Endothelial cell of umbilical vein (primary cell): ENCODE data around the gene PTGFRN. TPM values are rescaled to one million over a fixed set of nuclear protein-coding genes. Genes with fewer than 3 reads are reported as not detected.

Experiments used
- BruUV-seq: library from RNA; stranded (reverse); fragments of 400-500 nt; replicated peaks from 2 replicates; lab custom pipeline; 2021; lab: Mats Ljungman, UMichigan
- CTCF ChIA-PET: fragments of 300-600, 350-600 bp; sonication (Branson Sonifier 250); formaldehyde crosslinking; loops from one replicate; lab custom pipeline; 2021; ENCODE audit warnings: antibody characterized with exemption, inconsistent platforms; lab: Charles Lee
- POLR2A ChIA-PET: fragments of 300-600, 350-600 bp; sonication (Branson Sonifier 250); formaldehyde crosslinking; loops from one replicate; lab custom pipeline; 2021; ENCODE audit warnings: antibody characterized with exemption, inconsistent platforms; lab: Charles Lee
- DNase-seq: peaks from one replicate; pipeline ENCODE4 v3.0.0-alpha.2; 2011; ENCODE audit warnings: low read depth, low spot score
- FAIRE-seq: peaks from 2 replicates; lab custom pipeline; 2011; peaks lifted over from hg19 to GRCh38; lab: Jason Lieb, UNC
- H2AFZ ChIP-seq: 2 replicates; pipeline ENCODE4 v1.6.0; 2012; ENCODE audit warnings: low read depth, low read length, control low read depth, inconsistent platforms
- H3K27ac ChIP-seq: 2 replicates; pipeline ENCODE4 v1.5.1; 2011; ENCODE audit warnings: low read depth, mild to moderate bottlenecking, control low read depth, low read length, moderate library complexity; ENCODE audit not compliant: insufficient read depth
- H3K27me3 ChIP-seq, 2 experiments: 2 replicates each; pipeline versions ENCODE4 v1.6.0 to v1.6.1; 2011; ENCODE audit warnings: low read length in 2 of 2, mixed read lengths in 1 of 2; ENCODE audit not compliant: control insufficient read depth in 2 of 2, insufficient read depth in 2 of 2
- H3K36me3 ChIP-seq, 2 experiments: 2 replicates in 1 of 2; 3 replicates in 1 of 2; pipeline ENCODE4 v1.5.1; 2011; ENCODE audit warnings: low read length in 2 of 2, mild to moderate bottlenecking in 1 of 2, moderate library complexity in 1 of 2; ENCODE audit not compliant: control insufficient read depth in 2 of 2, insufficient read depth in 2 of 2; ENCODE audit errors: extremely low read depth in 1 of 2
- H3K4me1 ChIP-seq: 3 replicates; pipeline ENCODE4 v1.5.1; 2011; ENCODE audit warnings: mild to moderate bottlenecking, low read length; ENCODE audit not compliant: control insufficient read depth, insufficient read depth; ENCODE audit errors: extremely low read depth
- H3K4me2 ChIP-seq: 2 replicates; pipeline ENCODE4 v1.6.1; 2011; ENCODE audit warnings: low read length, control low read depth, mixed read lengths; ENCODE audit not compliant: insufficient read depth
- H3K4me3 ChIP-seq, 3 experiments: fragments of 200-600 bp in 1 of 3; sonication (generic), shearing (Covaris generic) in 1 of 3; replicated peaks in 1 of 3; 2 replicates each; pipeline ENCODE4 v1.5.1; 2011 to 2016; ENCODE audit warnings: control low read depth in 3 of 3, low read length in 3 of 3, mild to moderate bottlenecking in 2 of 3, inconsistent platforms in 1 of 3, low read depth in 1 of 3, moderate library complexity in 1 of 3; ENCODE audit not compliant: insufficient read depth in 1 of 3
- H3K79me2 ChIP-seq: 2 replicates; pipeline ENCODE4 v1.6.0; 2012; ENCODE audit warnings: low read length, inconsistent platforms; ENCODE audit not compliant: control insufficient read depth, insufficient read depth
- H3K9ac ChIP-seq: replicated peaks from 2 replicates; pipeline ENCODE3; 2011; ENCODE audit warnings: low read length, control low read depth; ENCODE audit not compliant: insufficient read depth; ENCODE audit errors: extremely low read depth
- H3K9me1 ChIP-seq: replicated peaks from 3 replicates; pipeline ENCODE4 v1.6.0; 2011; ENCODE audit warnings: mild to moderate bottlenecking, low read length; ENCODE audit not compliant: control insufficient read depth, insufficient read depth; ENCODE audit errors: extremely low read depth
- H3K9me3 ChIP-seq: replicated peaks from 2 replicates; pipeline ENCODE4 v1.5.1; 2012; ENCODE audit warnings: low read length, inconsistent platforms; ENCODE audit not compliant: control insufficient read depth, insufficient read depth
- H4K20me1 ChIP-seq: replicated peaks from 2 replicates; pipeline ENCODE3; 2011; ENCODE audit warnings: mild to moderate bottlenecking, low read length; ENCODE audit not compliant: control insufficient read depth, insufficient read depth; ENCODE audit errors: extremely low read depth
- CTCF ChIP-seq, 2 donors: IDR thresholded peaks; 1 replicate in 1 of 2; 2 replicates in 1 of 2; pipeline ENCODE4 v1.5.1; 2011; ENCODE audit warnings: low read length in 2 of 2, mild to moderate bottlenecking in 2 of 2, moderate library complexity in 2 of 2, control low read depth in 1 of 2, inconsistent platforms in 1 of 2, low read depth in 1 of 2; ENCODE audit not compliant: insufficient read depth in 1 of 2; ENCODE audit errors: extremely low read depth in 1 of 2
- EZH2 ChIP-seq: IDR thresholded peaks from 2 replicates; pipeline ENCODE4 v1.6.1; 2012; ENCODE audit warnings: borderline replicate concordance, low read depth, mild to moderate bottlenecking, moderate library complexity, low read length, inconsistent platforms; ENCODE audit not compliant: severe bottlenecking
- FOS ChIP-seq: IDR thresholded peaks from 2 replicates; pipeline ENCODE4 v1.6.1; 2011; ENCODE audit warnings: mild to moderate bottlenecking, low read length, moderate library complexity, borderline replicate concordance; ENCODE audit not compliant: insufficient read depth
- GATA2 ChIP-seq: IDR thresholded peaks from 2 replicates; pipeline ENCODE4 v1.7.0; 2011; ENCODE audit warnings: low read depth, mild to moderate bottlenecking, moderate library complexity, mixed read lengths, low read length; ENCODE audit not compliant: insufficient read length, insufficient read depth
- JUN ChIP-seq: IDR thresholded peaks from 2 replicates; pipeline ENCODE4 v1.6.1; 2011; ENCODE audit warnings: borderline replicate concordance, low read depth; ENCODE audit not compliant: insufficient read length, insufficient read depth
- MYC ChIP-seq: IDR thresholded peaks from one replicate; pipeline ENCODE4 v1.6.1; 2011; ENCODE audit warnings: mild to moderate bottlenecking, low read depth, low read length
- POLR2A ChIP-seq: IDR thresholded peaks from 2 replicates; pipeline ENCODE4 v1.6.1; 2012; ENCODE audit warnings: low read depth, mild to moderate bottlenecking, control low read depth, low read length
- POLR2AphosphoS5 ChIP-seq: IDR thresholded peaks from 2 replicates; pipeline ENCODE4 v1.6.1; 2012; ENCODE audit warnings: low read depth, mild to moderate bottlenecking, control low read depth, low read length, moderate library complexity; ENCODE audit not compliant: insufficient read depth
- dilution Hi-C: fragments of 300-500 bp; cut with MboI; formaldehyde crosslinking; loops from one replicate; pipeline ENCODE4 v1.15.0; 2019; ENCODE audit warnings: low sequenced_read_pairs; ENCODE audit not compliant: extremely low pct_ligation_motif_present
- intact Hi-C: fragments of 100-400 bp; cut with micrococcal nuclease; formaldehyde crosslinking; loops from one replicate; pipeline ENCODE4 v1.10.0; 2022
- polyA plus RNA-seq, 4 experiments: library from polyadenylated mRNA; depleted of rRNA in 3 of 4; stranded (reverse) in 3 of 4; unstranded in 1 of 4; fragments of >200 nt; gene quantifications; 2 replicates each; pipeline versions ENCODE4 v1.2.1 to v1.2.3, GENCODE V29; 2011 to 2012; ENCODE audit warnings: missing spikeins in 1 of 4
- total RNA-seq: library from RNA; stranded (reverse); gene quantifications from 2 replicates; pipeline ENCODE4 v1.2.3, GENCODE V29; 2021
- TF ChIP-seq, protein P1 (sequence below): IDR thresholded peaks from 2 replicates; pipeline ENCODE4 v1.6.1; 2011; ENCODE audit not compliant: insufficient read depth, insufficient read length

Gene PTGFRN
- total and polyA plus RNA-seq, 2 donors (not counting 3 experiments of a cell fraction or from before 2014, with no cell fraction given): 39.6 to 60.7 TPM

DNA sequence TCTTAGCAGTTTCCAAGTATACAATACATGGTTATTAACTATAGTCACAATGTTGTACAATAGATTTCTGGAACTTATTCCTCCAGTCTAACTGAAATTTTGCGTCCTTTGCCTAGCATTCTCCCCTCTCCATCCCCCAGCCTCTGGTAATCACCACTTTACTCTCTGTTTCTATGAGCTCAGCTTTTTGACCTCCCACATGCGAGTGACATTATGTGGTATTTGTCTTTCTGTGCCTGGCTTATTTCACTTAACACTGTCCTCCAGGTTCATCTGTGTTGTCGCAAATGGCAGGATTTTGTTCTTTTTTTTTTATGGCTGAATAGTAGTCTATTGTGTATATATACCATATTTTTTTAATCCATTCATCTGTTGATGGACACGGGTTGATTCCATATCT is 47.9 kb downstream of the PTGFRN start:
- no peak overlapping the region for H3K27ac ChIP-seq
- H3K9me1 ChIP-seq: no peaks in the 10 kb centered on the region
- CTCF ChIA-PET: no interaction called here
- no peak for DNase-seq
- intact Hi-C loops: no loop called here
- H3K9me3 ChIP-seq: no peaks in the 10 kb centered on the region
- H3K4me2 ChIP-seq: no peak overlapping the region
- H3K27me3 ChIP-seq: no peaks in the 10 kb centered on the region
- POLR2A ChIA-PET: no interaction called here
- dilution Hi-C loops: no loop called here
- H3K9ac ChIP-seq: no peak overlapping the region
- no TSS peak for BruUV-seq
- H2AFZ ChIP-seq: no peak overlapping the region
- no peak overlapping the region for H3K4me3 ChIP-seq
- no peaks in the 10 kb centered on the region for H3K79me2 ChIP-seq
- H3K36me3 ChIP-seq: peaks cover 0 to 2% of the 10 kb centered on the region in 2 experiments
- FAIRE-seq: no peak
- no peaks in the 10 kb centered on the region for H3K4me1 ChIP-seq
- TF ChIP-seq JUN: no peak
- no peaks in the 10 kb centered on the region for H4K20me1 ChIP-seq

DNA sequence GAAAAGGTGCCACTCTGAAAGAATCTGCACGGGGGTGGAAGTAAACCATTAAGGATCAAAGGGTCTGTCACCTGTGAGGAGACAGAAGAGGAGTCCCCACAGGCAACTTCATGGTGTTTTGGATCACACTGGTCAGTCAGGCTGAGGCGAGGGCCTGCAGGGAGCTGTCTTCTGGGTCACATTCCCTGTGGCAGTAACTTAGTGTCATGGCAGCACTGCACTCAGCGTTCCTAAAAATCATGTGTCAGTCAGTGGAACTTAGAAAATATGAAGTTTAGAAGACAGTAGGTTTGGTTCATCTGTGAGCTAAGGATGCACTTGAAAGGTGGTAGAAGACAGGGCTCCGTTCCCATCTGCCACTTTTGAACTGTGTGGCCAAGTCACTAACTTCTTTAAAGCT is 48.4 kb downstream of the PTGFRN start:
- CTCF ChIA-PET: no interaction called here
- no peaks in the 10 kb centered on the region for H3K27me3 ChIP-seq
- no peak for FAIRE-seq
- H4K20me1 ChIP-seq: no peaks in the 10 kb centered on the region
- H3K4me3 ChIP-seq: no peak overlapping the region
- H3K4me2 ChIP-seq: no peak overlapping the region
- no peaks in the 10 kb centered on the region for H3K4me1 ChIP-seq
- no peak for TF ChIP-seq MYC
- TF ChIP-seq, protein P1, sequence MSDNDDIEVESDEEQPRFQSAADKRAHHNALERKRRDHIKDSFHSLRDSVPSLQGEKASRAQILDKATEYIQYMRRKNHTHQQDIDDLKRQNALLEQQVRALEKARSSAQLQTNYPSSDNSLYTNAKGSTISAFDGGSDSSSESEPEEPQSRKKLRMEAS: no peak
- no peak for TF ChIP-seq FOS
- TF ChIP-seq EZH2: no peak
- TF ChIP-seq POLR2A: no peak
- TF ChIP-seq CTCF (IDR thresholded peaks at IDR 0.05; ENCODE audit: extremely low read depth in 1 of 2, insufficient read depth in 1 of 2, low read depth in 1 of 2, low read length in 2 of 2): no peak
- no peak for TF ChIP-seq GATA2
- TF ChIP-seq JUN: no peak
- no peak for TF ChIP-seq POLR2AphosphoS5
- no peaks in the 10 kb centered on the region for H3K79me2 ChIP-seq
- DNase-seq: no peak
- intact Hi-C loops (no loop called here), dilution Hi-C loops (no loop called here)
- H3K9ac ChIP-seq: no peak overlapping the region
- peaks cover 0 to 2% of the 10 kb centered on the region in 2 experiments for H3K36me3 ChIP-seq
- no TSS peak for BruUV-seq
- no peaks in the 10 kb centered on the region for H3K9me3 ChIP-seq
- H3K9me1 ChIP-seq: no peaks in the 10 kb centered on the region
- no peak overlapping the region for H2AFZ ChIP-seq
- H3K27ac ChIP-seq: no peak overlapping the region
- POLR2A ChIA-PET: no interaction called here
